ENCODE measurements around the gene HINT1. TPM values are rescaled to one million over a fixed set of nuclear protein-coding genes. Genes with fewer than 3 reads are reported as not detected.

The HINT1 gene
- total RNA-seq, 1 experiment from 2014 or later = 197 TPM

GRCh38 chr5:131170540-131171275 is 5.7 kb upstream of the HINT1 start, which contains the start of gene LYRM7 (continued):
- TF ChIP-seq FOXK1 (CRISPR knock-in tag; IDR thresholded peaks at IDR 0.05) (peak; percentile 67; the same call in 1 of the 2 replicates), ZNF532 (CRISPR knock-in tag; IDR thresholded peaks at IDR 0.05; ENCODE audit: borderline replicate concordance) (no peak), HMGA2 (CRISPR knock-in tag; IDR thresholded peaks at IDR 0.05) (no peak), ZNF219 (CRISPR knock-in tag; IDR thresholded peaks at IDR 0.05; ENCODE audit: borderline replicate concordance) (no peak), ETV6 (CRISPR knock-in tag; IDR thresholded peaks at IDR 0.05) (peak; percentile 73), SP1 (CRISPR knock-in tag; conservative IDR thresholded peaks at IDR 0.05) (peak; percentile 77), ZMAT4 (CRISPR knock-in tag; IDR thresholded peaks at IDR 0.05) (no peak), JUN (CRISPR knock-in tag; IDR thresholded peaks at IDR 0.05) (no peak), TP53 (CRISPR knock-in tag; IDR thresholded peaks at IDR 0.05) (no peak), NFYB (CRISPR knock-in tag; conservative IDR thresholded peaks at IDR 0.05; ENCODE audit: low read depth) (peak; percentile 73), AFF4 (CRISPR knock-in tag; IDR thresholded peaks at IDR 0.05; ENCODE audit: borderline replicate concordance) (no peak; the same call in 1 of the 2 replicates), MXD4 (CRISPR knock-in tag; IDR thresholded peaks at IDR 0.05; ENCODE audit: borderline replicate concordance) (no peak)
- TF ChIP-seq, protein P1, sequence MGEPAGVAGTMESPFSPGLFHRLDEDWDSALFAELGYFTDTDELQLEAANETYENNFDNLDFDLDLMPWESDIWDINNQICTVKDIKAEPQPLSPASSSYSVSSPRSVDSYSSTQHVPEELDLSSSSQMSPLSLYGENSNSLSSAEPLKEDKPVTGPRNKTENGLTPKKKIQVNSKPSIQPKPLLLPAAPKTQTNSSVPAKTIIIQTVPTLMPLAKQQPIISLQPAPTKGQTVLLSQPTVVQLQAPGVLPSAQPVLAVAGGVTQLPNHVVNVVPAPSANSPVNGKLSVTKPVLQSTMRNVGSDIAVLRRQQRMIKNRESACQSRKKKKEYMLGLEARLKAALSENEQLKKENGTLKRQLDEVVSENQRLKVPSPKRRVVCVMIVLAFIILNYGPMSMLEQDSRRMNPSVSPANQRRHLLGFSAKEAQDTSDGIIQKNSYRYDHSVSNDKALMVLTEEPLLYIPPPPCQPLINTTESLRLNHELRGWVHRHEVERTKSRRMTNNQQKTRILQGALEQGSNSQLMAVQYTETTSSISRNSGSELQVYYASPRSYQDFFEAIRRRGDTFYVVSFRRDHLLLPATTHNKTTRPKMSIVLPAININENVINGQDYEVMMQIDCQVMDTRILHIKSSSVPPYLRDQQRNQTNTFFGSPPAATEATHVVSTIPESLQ (CRISPR knock-in tag; IDR thresholded peaks at IDR 0.05) = no peak
- TF ChIP-seq, protein P2, sequence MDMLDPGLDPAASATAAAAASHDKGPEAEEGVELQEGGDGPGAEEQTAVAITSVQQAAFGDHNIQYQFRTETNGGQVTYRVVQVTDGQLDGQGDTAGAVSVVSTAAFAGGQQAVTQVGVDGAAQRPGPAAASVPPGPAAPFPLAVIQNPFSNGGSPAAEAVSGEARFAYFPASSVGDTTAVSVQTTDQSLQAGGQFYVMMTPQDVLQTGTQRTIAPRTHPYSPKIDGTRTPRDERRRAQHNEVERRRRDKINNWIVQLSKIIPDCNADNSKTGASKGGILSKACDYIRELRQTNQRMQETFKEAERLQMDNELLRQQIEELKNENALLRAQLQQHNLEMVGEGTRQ (CRISPR knock-in tag; IDR thresholded peaks at IDR 0.05) = no peak

All from WTC11 (cell line).